OCI-LY1 (cell line): ENCODE results near the gene CRK.

ENCODE experiments used
- H2AFZ ChIP-seq: fragments of 200-600 bp; sonication (generic), shearing (Covaris generic); 2 replicates; pipeline ENCODE4 v1.6.0; 2014; ENCODE audit warnings: antibody characterized with exemption, mild to moderate bottlenecking, low read length
- H3F3A ChIP-seq: fragments of 200-600 bp; sonication (generic), shearing (Covaris generic); 2 replicates; pipeline ENCODE4 v1.6.0; 2014; ENCODE audit warnings: mild to moderate bottlenecking, antibody characterized with exemption, low read length, moderate library complexity; ENCODE audit not compliant: insufficient read depth
- H3K27ac ChIP-seq: fragments of 200-600 bp; sonication (generic); 2 replicates; pipeline ENCODE4 v1.5.1; 2014; ENCODE audit warnings: low read length, mixed run types, mild to moderate bottlenecking, low read depth; ENCODE audit not compliant: poor library complexity, severe bottlenecking
- H3K27me3 ChIP-seq: fragments of 200-600 bp; sonication (generic); 2 replicates; pipeline ENCODE4 v1.6.0; 2014; ENCODE audit warnings: antibody characterized with exemption, mild to moderate bottlenecking, low read length, moderate library complexity; ENCODE audit not compliant: insufficient read depth
- H3K36me3 ChIP-seq: fragments of 200-600 bp; sonication (generic); 2 replicates; pipeline ENCODE4 v1.6.1; 2014; ENCODE audit warnings: mild to moderate bottlenecking, antibody characterized with exemption, low read length, moderate library complexity, mixed read lengths; ENCODE audit not compliant: insufficient read depth
- H3K4me1 ChIP-seq: fragments of 200-600 bp; sonication (generic); 2 replicates; pipeline ENCODE4 v1.5.1; 2014; ENCODE audit warnings: mild to moderate bottlenecking, low read length, moderate library complexity; ENCODE audit not compliant: insufficient read depth, severe bottlenecking
- H3K4me2 ChIP-seq: fragments of 200-600 bp; sonication (generic), shearing (Covaris generic); 2 replicates; pipeline ENCODE4 v1.6.1; 2014; ENCODE audit warnings: low read length
- H3K4me3 ChIP-seq: fragments of 200-600 bp; sonication (generic); 2 replicates; pipeline ENCODE4 v1.5.1; 2014; ENCODE audit warnings: low read length, low read depth, mild to moderate bottlenecking, mixed read lengths; ENCODE audit not compliant: poor library complexity, severe bottlenecking
- H3K79me2 ChIP-seq: fragments of 200-600 bp; shearing (Covaris generic); 2 replicates; pipeline ENCODE4 v1.6.1; 2016; ENCODE audit warnings: mixed run types, low read length, mixed read lengths; ENCODE audit not compliant: insufficient read depth
- H3K9ac ChIP-seq: fragments of 200-600 bp; sonication (generic), shearing (Covaris generic); 2 replicates; pipeline ENCODE4 v1.6.1; 2014; ENCODE audit warnings: mild to moderate bottlenecking, low read length, mixed read lengths
- H3K9me2 ChIP-seq: fragments of 200-600 bp; sonication (generic), shearing (Covaris generic); 2 replicates; pipeline ENCODE4 v1.6.1; 2014; ENCODE audit warnings: low read depth, mild to moderate bottlenecking, low read length, mixed read lengths
- H3K9me3 ChIP-seq: fragments of 200-600 bp; shearing (Covaris generic); 2 replicates; pipeline ENCODE4 v1.6.1; 2014; ENCODE audit warnings: low read length, mixed read lengths
- H4K20me1 ChIP-seq: fragments of 200-600 bp; sonication (generic), shearing (Covaris generic); 2 replicates; pipeline ENCODE4 v1.6.0; 2016; ENCODE audit warnings: mild to moderate bottlenecking, low read length; ENCODE audit not compliant: insufficient read depth
- CTCF ChIP-seq: fragments of 200-600 bp; sonication (generic), shearing (Covaris generic); IDR thresholded peaks from 2 replicates; pipeline ENCODE4 v1.5.1; 2017; ENCODE audit warnings: mild to moderate bottlenecking, antibody characterized with exemption, low read length, moderate library complexity, mixed read lengths
- EZH2 ChIP-seq: fragments of 200-600 bp; sonication (generic), shearing (Covaris generic); IDR thresholded peaks from 2 replicates; pipeline ENCODE4 v1.8.0; 2017; ENCODE audit warnings: borderline replicate concordance, mixed run types, mild to moderate bottlenecking, antibody characterized with exemption, low read length, moderate library complexity, mixed read lengths

CRK gene

DNA sequence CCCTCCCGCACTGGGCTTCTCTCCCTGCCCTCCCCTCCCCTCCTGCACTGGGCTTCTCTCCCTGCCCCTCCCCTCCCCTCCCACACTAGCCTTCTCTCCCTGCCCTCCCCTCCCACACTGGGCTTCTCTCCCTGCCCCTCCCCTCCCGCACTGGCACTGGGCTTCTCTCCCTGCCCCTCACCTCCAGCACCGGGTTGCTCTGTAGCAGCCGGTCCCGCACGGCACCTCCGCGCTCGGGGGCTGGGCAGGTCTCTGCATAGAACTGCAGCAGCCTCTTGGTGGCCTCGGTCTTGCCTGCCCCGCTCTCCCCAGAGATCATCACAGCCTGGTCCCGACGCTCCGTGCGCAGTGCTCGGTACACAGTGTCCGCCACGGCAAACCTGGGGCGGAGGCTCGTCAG, 26.6 kb upstream of the CRK start:
- Histone ChIP-seq H3K9me3 (no peaks in the 10 kb centered on the region), H3K4me3 (no peak overlapping the region), H3K36me3 (peaks cover 14% of the 10 kb centered on the region), H3K9me2 (no peaks in the 10 kb centered on the region), H3K4me2 (no peak overlapping the region), H4K20me1 (no peaks in the 10 kb centered on the region), H3K9ac (no peak overlapping the region), H3K4me1 (peaks cover 28% of the 10 kb centered on the region), H3F3A (no peaks in the 10 kb centered on the region), H3K79me2 (no peaks in the 10 kb centered on the region), H3K27me3 (no peaks in the 10 kb centered on the region), H2AFZ (no peak overlapping the region), H3K27ac (no peak overlapping the region)
- TF ChIP-seq CTCF (no peak), EZH2 (no peak)

- H3F3A ChIP-seq, result no peaks in the 10 kb centered on the region
- peaks cover 18% of the 10 kb centered on the region for H3K4me1 ChIP-seq
- H3K27ac ChIP-seq, result no peak overlapping the region
- H3K79me2 ChIP-seq, result no peaks in the 10 kb centered on the region
- TF ChIP-seq EZH2, result no peak
- no peak for TF ChIP-seq CTCF
- H4K20me1 ChIP-seq, result no peaks in the 10 kb centered on the region
- H3K27me3 ChIP-seq, result no peaks in the 10 kb centered on the region
- no peak overlapping the region for H3K9ac ChIP-seq
- no peak overlapping the region for H2AFZ ChIP-seq
- no peak overlapping the region for H3K4me2 ChIP-seq
- no peaks in the 10 kb centered on the region for H3K9me3 ChIP-seq
- no peak overlapping the region for H3K4me3 ChIP-seq
- no peaks in the 10 kb centered on the region for H3K9me2 ChIP-seq
- H3K36me3 ChIP-seq, result peaks cover 21% of the 10 kb centered on the region
Observed at GRCh38 chr17:1481736-1482135, 25.7 kb upstream of the CRK start.

- Histone ChIP-seq H3K9ac (no peak overlapping the region), H3K79me2 (no peaks in the 10 kb centered on the region), H3K4me1 (peaks cover 10% of the 10 kb centered on the region), H3K36me3 (peaks cover 27% of the 10 kb centered on the region), H3K27me3 (no peaks in the 10 kb centered on the region), H4K20me1 (no peaks in the 10 kb centered on the region), H3K27ac (no peak overlapping the region), H3F3A (no peaks in the 10 kb centered on the region), H3K4me3 (no peak overlapping the region), H3K4me2 (no peak overlapping the region), H3K9me3 (no peaks in the 10 kb centered on the region), H2AFZ (no peak overlapping the region), H3K9me2 (no peaks in the 10 kb centered on the region)
- TF ChIP-seq EZH2 (no peak), CTCF (no peak)
Observed at GRCh38 chr17:1480747-1481465, 24.9 kb upstream of the CRK start.
